NCI-H69 (cell line): Measurements from ENCODE around the gene EXOC3L4.

Experiments
- DNase-seq: peaks from one replicate; lab custom pipeline; 2025; lab: John Stamatoyannopoulos, UW

EXOC3L4 gene

GRCh38 chr14:103121846-103122584 lies 27.5 kb downstream of the EXOC3L4 start:
- DNase-seq: peak; percentile 97

- peak; percentile 70 for DNase-seq
Observed at GRCh38 chr14:103122585-103122946, 28.0 kb downstream of the EXOC3L4 start.

- DNase-seq: peak; percentile 54
Observed at GRCh38 chr14:103122947-103123633, 28.6 kb downstream of the EXOC3L4 start, which contains the start of gene TNFAIP2. TNFAIP2 (plus strand) TSS chr14:103123461; CDS start chr14:103126458, 2,997 bp downstream.

- DNase-seq: no peak
Observed at GRCh38 chr14:103123634-103124500, 29.3 kb downstream of the EXOC3L4 start.

- DNase-seq: no peak
Observed at GRCh38 chr14:103124501-103125001, 30.0 kb downstream of the EXOC3L4 start.

GRCh38 chr14:103125098-103126070 lies 30.9 kb downstream of the EXOC3L4 start:
- DNase-seq: no peak

- no peak for DNase-seq
Observed at GRCh38 chr14:103126088-103126872, 31.8 kb downstream of the EXOC3L4 start.

- peak; percentile 89 for DNase-seq
Observed at GRCh38 chr14:103126873-103127304, 32.4 kb downstream of the EXOC3L4 start.

GRCh38 chr14:103127356-103127755 lies 32.8 kb downstream of the EXOC3L4 start:
- no peak for DNase-seq

- no peak for DNase-seq
Observed at GRCh38 chr14:103127861-103128598, 33.5 kb downstream of the EXOC3L4 start.

- no peak for DNase-seq
Observed at GRCh38 chr14:103128631-103129300, 34.2 kb downstream of the EXOC3L4 start.

- no peak for DNase-seq
Observed at GRCh38 chr14:103129301-103130016, 34.9 kb downstream of the EXOC3L4 start.

- DNase-seq: no peak
Observed at GRCh38 chr14:103130017-103130764, 35.7 kb downstream of the EXOC3L4 start.

- no peak for DNase-seq
Observed at GRCh38 chr14:103130965-103131364, 36.4 kb downstream of the EXOC3L4 start.

- DNase-seq: no peak
Observed at GRCh38 chr14:103131580-103131979, 37.1 kb downstream of the EXOC3L4 start.

GRCh38 chr14:103132381-103133209 lies 38.1 kb downstream of the EXOC3L4 start:
- no peak for DNase-seq
